Panc1 (cell line): ENCODE data around the gene VSTM5. TPM values are rescaled to one million over a fixed set of nuclear protein-coding genes. Genes with fewer than 3 reads are reported as not detected.

ENCODE experiments used
- ATAC-seq: fragments of 200-7000 bp; cut with Tn5 transposase; 2 replicates; pipeline ENCODE4 v1.9.1; 2020; ENCODE audit warnings: mild to moderate bottlenecking, moderate library complexity
- Bru-seq: library from RNA; stranded (reverse); fragments of 400-500 nt; gene quantifications from one replicate; lab custom pipeline; 2021; lab: Mats Ljungman, UMichigan
- BruChase-seq, 2 experiments: library from RNA; stranded (reverse); fragments of 400-500 nt; gene quantifications; one replicate each; lab custom pipeline; 2021; lab: Mats Ljungman, UMichigan
- BruUV-seq: library from RNA; stranded (reverse); fragments of 400-500 nt; replicated peaks from 2 replicates; lab custom pipeline; 2021; lab: Mats Ljungman, UMichigan
- CTCF ChIA-PET: fragments of 300-600 bp; sonication (Branson Sonifier 250); formaldehyde crosslinking; loops from one replicate; lab custom pipeline; 2022; ENCODE audit warnings: antibody characterized with exemption; lab: Charles Lee
- POLR2A ChIA-PET: fragments of 300-600 bp; sonication (Branson Sonifier 250); formaldehyde crosslinking; loops from one replicate; lab custom pipeline; 2022; ENCODE audit warnings: antibody characterized with exemption; lab: Charles Lee
- DNase-seq: peaks from one replicate; pipeline ENCODE4 v3.0.0-alpha.2; 2010; ENCODE audit warnings: low read depth, low spot score
- H3K27ac ChIP-seq: 2 replicates; pipeline ENCODE4 v1.5.1; 2011; ENCODE audit warnings: mild to moderate bottlenecking, low read length, inconsistent platforms
- H3K27me3 ChIP-seq: fragments of 200-500 bp; sonication (Bioruptor generic); 2 replicates; pipeline ENCODE4 v1.6.0; 2014; ENCODE audit warnings: low read length, inconsistent platforms; ENCODE audit not compliant: control insufficient read depth, insufficient read depth
- H3K36me3 ChIP-seq: fragments of 200-500 bp; sonication (Bioruptor generic); 2 replicates; pipeline ENCODE4 v1.5.1; 2014; ENCODE audit warnings: inconsistent platforms, mild to moderate bottlenecking, low read length, moderate library complexity; ENCODE audit not compliant: control insufficient read depth, insufficient read depth
- H3K4me1 ChIP-seq: 2 replicates; pipeline ENCODE4 v1.5.1; 2011; ENCODE audit warnings: inconsistent platforms, mild to moderate bottlenecking, low read length, moderate library complexity; ENCODE audit not compliant: control insufficient read depth, insufficient read depth
- H3K4me3 ChIP-seq, 2 experiments: 2 replicates each; pipeline ENCODE4 v1.5.1; 2011 to 2012; ENCODE audit warnings: low read depth in 2 of 2, low read length in 2 of 2, mild to moderate bottlenecking in 2 of 2, inconsistent platforms in 1 of 2, moderate library complexity in 1 of 2
- H3K9me3 ChIP-seq: fragments of 200-500 bp; sonication (Bioruptor generic); 2 replicates; pipeline ENCODE4 v1.5.1; 2014; ENCODE audit warnings: low read depth, mild to moderate bottlenecking, inconsistent platforms, low read length, moderate library complexity; ENCODE audit not compliant: control insufficient read depth, insufficient read depth
- CTCF ChIP-seq: fragments of 450-650 bp; IDR thresholded peaks from 2 replicates; pipeline ENCODE4 v1.5.1; 2017; ENCODE audit warnings: mild to moderate bottlenecking
- POLR2AphosphoS5 ChIP-seq: IDR thresholded peaks from 2 replicates; pipeline ENCODE4 v1.6.1; 2012; ENCODE audit warnings: mild to moderate bottlenecking, low read depth, low read length, moderate library complexity
- REST ChIP-seq, 2 experiments: IDR thresholded peaks; 2 replicates each; pipeline ENCODE4 v1.6.1; 2011 to 2012; ENCODE audit warnings: low read depth in 2 of 2, control low read depth in 1 of 2, low read length in 1 of 2, mild to moderate bottlenecking in 1 of 2, moderate library complexity in 1 of 2; ENCODE audit not compliant: insufficient read depth in 1 of 2
- SIN3A ChIP-seq: IDR thresholded peaks from 2 replicates; pipeline ENCODE4 v1.6.1; 2012; ENCODE audit warnings: low read depth, mild to moderate bottlenecking, low read length, moderate library complexity, borderline replicate concordance; ENCODE audit not compliant: insufficient read depth
- TCF7L2 ChIP-seq: IDR thresholded peaks from 2 replicates; pipeline ENCODE4 v1.6.1; 2011; ENCODE audit warnings: mild to moderate bottlenecking, low read depth, low read length, inconsistent platforms
- in situ Hi-C: cut with HindIII; loops from 2 replicates; pipeline ENCODE4 v1.10.0; 2016; ENCODE audit warnings: low sequenced_read_pairs, low pct_unique_long_range_greater_than_20kb
- intact Hi-C: fragments of 100-400 bp; cut with micrococcal nuclease; formaldehyde crosslinking; loops from one replicate; pipeline ENCODE4 v1.10.0; 2022; ENCODE audit not compliant: unreplicated experiment
- long read RNA-seq: library from polyadenylated mRNA; unstranded; transcript quantifications from one replicate; pipeline ENCODE4 v2.0.0, GENCODE V29; 2021; ENCODE audit not compliant: unreplicated experiment
- polyA plus RNA-seq: library from polyadenylated mRNA; unstranded; fragments of >200 nt; gene quantifications from one replicate; pipeline ENCODE4 v1.2.1, GENCODE V29; 2012; ENCODE audit warnings: missing spikeins; ENCODE audit not compliant: insufficient read length
- total RNA-seq: library from RNA; stranded (reverse); gene quantifications from one replicate; pipeline ENCODE4 v1.2.1, GENCODE V29; 2021; ENCODE audit not compliant: unreplicated experiment

Gene VSTM5
- total RNA-seq, result not detected
- 0.07 TPM for polyA plus RNA-seq
- percentile 17 among the genes with signal in this experiment for Bru-seq, nascent RNA
- percentile 17 among the genes with signal in this experiment for BruChase-seq, experiment 1, labeled RNA remaining after a 2-hour chase
- percentile 8 among the genes with signal in this experiment for BruChase-seq, experiment 2, labeled RNA remaining after a 6-hour chase
- long read RNA-seq, partial matches to known transcripts, result 0 of 1 reads
- long read RNA-seq, other reads (novel, unspliced or antisense), result 1 of 1 reads

GRCh38 chr11:93850594-93851018 is at the start of gene VSTM5:
VSTM5 (minus strand) TSS chr11:93850618; CDS start chr11:93850502, 116 bp downstream.
- DNase-seq, result no peak
- no peaks in the 10 kb centered on the region for H3K27me3 ChIP-seq
- CTCF ChIA-PET, result no interaction called here
- no peaks in the 10 kb centered on the region for H3K9me3 ChIP-seq
- H3K4me3 ChIP-seq, result peak within 1 kb of the TSS; percentile 40 to 48
- no peaks in the 10 kb centered on the region for H3K36me3 ChIP-seq
- in situ Hi-C loops, result no loop called here
- TF ChIP-seq CTCF, result no peak
- TF ChIP-seq SIN3A, result no peak
- TF ChIP-seq POLR2AphosphoS5, result no peak
- no peak for TF ChIP-seq TCF7L2
- no peak for TF ChIP-seq REST (IDR thresholded peaks at IDR 0.05; ENCODE audit: insufficient read depth in 1 of 2, low read depth in 2 of 2, low read length in 1 of 2)
- no peaks in the 10 kb centered on the region for H3K4me1 ChIP-seq
- peak; percentile 39 for ATAC-seq
- intact Hi-C loops, result no loop called here
- no TSS peak for BruUV-seq
- POLR2A ChIA-PET, result no interaction called here
- no peak within 1 kb of the TSS for H3K27ac ChIP-seq

- DNase-seq (peak; percentile 8), ATAC-seq (peak; percentile 92)
- CTCF ChIA-PET, result interaction anchor here (0.6 to 1.2 kb wide), 14 partner anchors 10 to 716 kb away, joined by 3 to 22 read pairs (median 3); no protein-coding TSS in a partner anchor
- H3K27me3 ChIP-seq, result peaks cover 7% of the 10 kb centered on the region; the same call in 1 of the 2 replicates
- H3K4me1 ChIP-seq, result no peaks in the 10 kb centered on the region
- in situ Hi-C loops (no loop called here), intact Hi-C loops (loop anchor here (2.0 to 10.0 kb wide), 4 partner anchors 212 to 610 kb away; no protein-coding TSS in a partner anchor)
- H3K36me3 ChIP-seq, result no peaks in the 10 kb centered on the region
- TF ChIP-seq SIN3A (no peak), CTCF (peak; percentile 83), POLR2AphosphoS5 (no peak)
- no peak overlapping the region for H3K4me3 ChIP-seq
- no peaks in the 10 kb centered on the region for H3K9me3 ChIP-seq
- no TSS peak for BruUV-seq
- POLR2A ChIA-PET, result interaction anchor here (0.5 to 0.6 kb wide), 2 partner anchors 234 to 848 kb away, joined by 3 to 20 read pairs; partner anchors contain the start of gene PANX1
- no peak overlapping the region for H3K27ac ChIP-seq
Measured at GRCh38 chr11:93895106-93895862, 44.9 kb upstream of the VSTM5 start.
